ENCODE measurements around the gene LHFPL6.

DNA sequence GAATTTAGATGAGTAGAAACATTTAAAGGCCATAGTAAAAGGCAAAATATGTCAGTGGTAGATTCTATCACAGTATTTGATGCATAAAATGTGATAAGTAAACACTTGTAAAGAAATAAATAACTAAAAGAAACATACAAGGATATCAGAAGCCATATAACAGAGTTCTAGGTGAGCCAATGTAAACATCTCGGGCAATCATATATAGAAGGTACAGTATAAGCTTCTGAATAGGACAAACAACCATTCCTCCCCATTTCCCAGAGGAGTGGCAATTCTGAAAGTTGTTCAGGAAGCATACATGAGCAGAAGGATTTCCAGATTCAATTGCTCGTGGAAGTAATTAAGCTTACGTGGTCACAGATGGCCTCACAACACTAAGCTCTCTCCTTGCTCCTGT, 267.3 kb downstream of the LHFPL6 start:
- no peak for TF ChIP-seq POLR2A (IDR thresholded peaks at IDR 0.05)
- TF ChIP-seq, protein P1, sequence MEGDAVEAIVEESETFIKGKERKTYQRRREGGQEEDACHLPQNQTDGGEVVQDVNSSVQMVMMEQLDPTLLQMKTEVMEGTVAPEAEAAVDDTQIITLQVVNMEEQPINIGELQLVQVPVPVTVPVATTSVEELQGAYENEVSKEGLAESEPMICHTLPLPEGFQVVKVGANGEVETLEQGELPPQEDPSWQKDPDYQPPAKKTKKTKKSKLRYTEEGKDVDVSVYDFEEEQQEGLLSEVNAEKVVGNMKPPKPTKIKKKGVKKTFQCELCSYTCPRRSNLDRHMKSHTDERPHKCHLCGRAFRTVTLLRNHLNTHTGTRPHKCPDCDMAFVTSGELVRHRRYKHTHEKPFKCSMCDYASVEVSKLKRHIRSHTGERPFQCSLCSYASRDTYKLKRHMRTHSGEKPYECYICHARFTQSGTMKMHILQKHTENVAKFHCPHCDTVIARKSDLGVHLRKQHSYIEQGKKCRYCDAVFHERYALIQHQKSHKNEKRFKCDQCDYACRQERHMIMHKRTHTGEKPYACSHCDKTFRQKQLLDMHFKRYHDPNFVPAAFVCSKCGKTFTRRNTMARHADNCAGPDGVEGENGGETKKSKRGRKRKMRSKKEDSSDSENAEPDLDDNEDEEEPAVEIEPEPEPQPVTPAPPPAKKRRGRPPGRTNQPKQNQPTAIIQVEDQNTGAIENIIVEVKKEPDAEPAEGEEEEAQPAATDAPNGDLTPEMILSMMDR (IDR thresholded peaks at IDR 0.05): no peak
